Activated CD4-positive, alpha-beta T cell treated with anti-CD3 and anti-CD28 coated beads for 36 hours (primary cell): ENCODE measurements around the gene SLC35A2. TPM values are rescaled to one million over a fixed set of nuclear protein-coding genes. Genes with fewer than 3 reads are reported as not detected.

ENCODE experiments used
- ATAC-seq: fragments of 200-7000 bp; cut with Tn5 transposase; one replicate; pipeline ENCODE4 v1.10.0; 2021; ENCODE audit warnings: mild to moderate bottlenecking, moderate library complexity
- CTCF ChIA-PET: fragments of 350-600 bp; sonication (Branson Sonifier 250); formaldehyde crosslinking; loops from one replicate; lab custom pipeline; 2021; ENCODE audit warnings: antibody characterized with exemption; lab: Charles Lee
- POLR2A ChIA-PET: fragments of 350-600 bp; sonication (Branson Sonifier 250); formaldehyde crosslinking; loops from one replicate; lab custom pipeline; 2021; ENCODE audit warnings: antibody characterized with exemption, inconsistent platforms; lab: Charles Lee
- DNase-seq: peaks from one replicate; pipeline ENCODE4 v3.0.0-alpha.2; 2020
- H3K27ac Mint-ChIP-seq: one replicate; pipeline ENCODE4 v1.8.0; 2021; ENCODE audit warnings: mixed read lengths
- H3K27me3 Mint-ChIP-seq: one replicate; pipeline ENCODE4 v1.8.0; 2021; ENCODE audit warnings: mixed read lengths
- H3K36me3 Mint-ChIP-seq: one replicate; pipeline ENCODE4 v1.8.0; 2021; ENCODE audit warnings: low read depth, mixed read lengths
- H3K4me1 Mint-ChIP-seq: one replicate; pipeline ENCODE4 v1.8.0; 2021; ENCODE audit warnings: mixed read lengths
- H3K4me3 Mint-ChIP-seq: one replicate; pipeline ENCODE4 v1.8.0; 2021; ENCODE audit warnings: mild to moderate bottlenecking, moderate library complexity, mixed read lengths
- H3K9me3 Mint-ChIP-seq: one replicate; pipeline ENCODE4 v1.8.0; 2021; ENCODE audit warnings: low read depth, mixed read lengths
- intact Hi-C, 2 experiments: fragments of 100-400 bp; cut with DNase I in 1 of 2; cut with micrococcal nuclease in 1 of 2; formaldehyde crosslinking; loops; one replicate each; pipeline versions ENCODE4 v1.14.2 to v1.15.1; 2022 to 2024; cut with DNase I, micrococcal nuclease
- total RNA-seq, 2 experiments: library from RNA; stranded (reverse); gene quantifications; one replicate each; pipeline ENCODE4 v1.2.3, GENCODE V29; 2021

SLC35A2 gene
- total RNA-seq, 2 experiments from 2014 or later, result 19.7 to 20.3 TPM

DNA sequence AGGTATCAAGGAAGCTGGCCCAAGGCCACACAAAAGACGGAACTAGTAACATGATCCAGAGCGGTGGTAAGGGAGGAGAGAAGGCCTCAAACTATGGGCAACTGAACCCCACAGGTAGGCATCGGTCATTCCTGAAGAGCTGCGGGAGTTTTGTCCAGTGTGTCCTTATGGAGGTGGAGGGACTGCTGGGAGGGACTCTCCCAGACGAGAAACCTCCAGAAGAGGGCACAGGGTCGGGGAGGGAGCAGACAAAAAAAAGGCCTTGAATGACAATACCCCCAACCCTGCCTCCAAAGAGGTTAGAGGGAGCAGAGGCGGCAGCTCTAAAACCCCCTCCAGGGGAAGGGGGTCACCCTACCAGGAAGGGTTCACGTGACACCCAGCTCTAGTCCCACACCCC lies 7.3 kb downstream of the SLC35A2 start:
- DNase-seq, result no peak
- Mint-ChIP-seq H3K4me3 (no peak overlapping the region), H3K27me3 (no peaks in the 10 kb centered on the region), H3K36me3 (peaks cover 20% of the 10 kb centered on the region), H3K9me3 (no peaks in the 10 kb centered on the region), H3K27ac (no peak overlapping the region), H3K4me1 (peaks cover 5% of the 10 kb centered on the region)
- ATAC-seq, result no peak
- ChIA-PET CTCF (no interaction called here), POLR2A (interaction anchor here (0.6 kb wide), 1 partner anchor 49 kb away, joined by 3 read pairs; no protein-coding TSS in a partner anchor)
- intact Hi-C loops, result no loop called here

DNA sequence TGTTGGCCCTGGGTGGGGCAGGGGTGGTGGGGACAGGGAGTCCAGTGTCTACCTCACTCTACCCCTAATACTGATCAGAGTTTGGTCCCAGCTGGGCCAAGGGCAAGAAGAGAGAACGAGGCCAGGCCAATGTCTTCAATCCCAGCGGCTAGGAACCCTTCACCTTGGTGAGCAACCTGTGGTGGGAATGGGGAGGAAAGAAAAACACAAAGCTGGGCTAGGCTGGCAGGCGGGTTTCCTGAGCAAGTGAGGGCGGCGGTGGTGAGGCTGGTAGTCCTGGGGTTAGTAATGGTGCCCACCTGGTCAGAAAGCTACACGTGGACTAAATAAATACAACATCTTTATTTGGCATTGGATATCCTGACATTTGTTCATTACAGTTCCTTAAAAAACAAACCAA lies 8.2 kb downstream of the SLC35A2 start:
- Mint-ChIP-seq H3K36me3 (peaks cover 20% of the 10 kb centered on the region), H3K27me3 (no peaks in the 10 kb centered on the region), H3K4me1 (peaks cover 5% of the 10 kb centered on the region), H3K4me3 (no peak overlapping the region), H3K27ac (no peak overlapping the region), H3K9me3 (no peaks in the 10 kb centered on the region)
- ChIA-PET POLR2A (interaction anchor here (0.6 kb wide), 1 partner anchor 49 kb away, joined by 3 read pairs; no protein-coding TSS in a partner anchor), CTCF (interaction anchor here (0.6 to 0.7 kb wide), 2 partner anchors 34 to 365 kb away, joined by 3 read pairs; no protein-coding TSS in a partner anchor)
- ATAC-seq, result no peak
- intact Hi-C loops, result no loop called here
- no peak for DNase-seq

DNA sequence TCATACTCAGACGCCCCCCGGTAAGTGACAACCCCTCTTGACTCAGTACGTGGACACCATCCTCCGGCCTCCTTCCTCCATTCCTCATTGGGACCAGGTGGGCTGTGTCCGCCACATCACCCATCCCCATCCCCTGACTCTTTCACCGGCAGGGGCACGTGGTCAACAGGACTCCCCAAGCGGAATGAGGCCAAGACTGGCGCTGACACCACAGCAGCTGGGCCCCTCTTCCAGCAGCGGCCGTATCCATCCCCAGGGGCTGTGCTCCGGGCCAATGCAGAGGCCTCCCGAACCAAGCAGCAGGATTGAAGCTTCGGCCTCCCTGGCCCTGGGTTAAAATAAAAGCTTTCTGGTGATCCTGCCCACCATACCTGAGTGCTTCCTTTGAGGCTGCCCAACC lies 8.7 kb downstream of the SLC35A2 start:
- POLR2A ChIA-PET, result no interaction called here
- DNase-seq, result no peak
- H3K36me3 Mint-ChIP-seq, result peaks cover 20% of the 10 kb centered on the region
- intact Hi-C loops, result no loop called here
- no peak overlapping the region for H3K27ac Mint-ChIP-seq
- H3K9me3 Mint-ChIP-seq, result no peaks in the 10 kb centered on the region
- no peaks in the 10 kb centered on the region for H3K27me3 Mint-ChIP-seq
- no peak for ATAC-seq
- H3K4me1 Mint-ChIP-seq, result peaks cover 5% of the 10 kb centered on the region
- CTCF ChIA-PET, result interaction anchor here (0.6 to 0.7 kb wide), 2 partner anchors 34 to 364 kb away, joined by 3 read pairs; no protein-coding TSS in a partner anchor
- no peak overlapping the region for H3K4me3 Mint-ChIP-seq

DNA sequence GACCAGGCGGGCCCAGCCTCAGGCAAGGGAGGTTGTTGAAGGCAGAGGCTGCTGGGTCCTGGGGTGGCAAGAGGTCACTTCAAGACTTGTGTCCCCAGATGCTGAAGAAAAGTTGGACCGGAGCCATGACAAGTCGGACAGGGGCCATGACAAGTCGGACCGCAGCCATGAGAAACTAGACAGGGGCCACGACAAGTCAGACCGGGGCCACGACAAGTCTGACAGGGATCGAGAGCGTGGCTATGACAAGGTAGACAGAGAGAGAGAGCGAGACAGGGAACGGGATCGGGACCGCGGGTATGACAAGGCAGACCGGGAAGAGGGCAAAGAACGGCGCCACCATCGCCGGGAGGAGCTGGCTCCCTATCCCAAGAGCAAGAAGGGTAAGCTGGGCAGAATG lies 9.3 kb downstream of the SLC35A2 start:
- DNase-seq, result no peak
- intact Hi-C loops, result no loop called here
- H3K36me3 Mint-ChIP-seq, result peaks cover 20% of the 10 kb centered on the region
- H3K4me1 Mint-ChIP-seq, result peaks cover 5% of the 10 kb centered on the region
- no peak for ATAC-seq
- ChIA-PET CTCF (no interaction called here), POLR2A (no interaction called here)
- no peak overlapping the region for H3K4me3 Mint-ChIP-seq
- H3K9me3 Mint-ChIP-seq, result no peaks in the 10 kb centered on the region
- no peaks in the 10 kb centered on the region for H3K27me3 Mint-ChIP-seq
- no peak overlapping the region for H3K27ac Mint-ChIP-seq

DNA sequence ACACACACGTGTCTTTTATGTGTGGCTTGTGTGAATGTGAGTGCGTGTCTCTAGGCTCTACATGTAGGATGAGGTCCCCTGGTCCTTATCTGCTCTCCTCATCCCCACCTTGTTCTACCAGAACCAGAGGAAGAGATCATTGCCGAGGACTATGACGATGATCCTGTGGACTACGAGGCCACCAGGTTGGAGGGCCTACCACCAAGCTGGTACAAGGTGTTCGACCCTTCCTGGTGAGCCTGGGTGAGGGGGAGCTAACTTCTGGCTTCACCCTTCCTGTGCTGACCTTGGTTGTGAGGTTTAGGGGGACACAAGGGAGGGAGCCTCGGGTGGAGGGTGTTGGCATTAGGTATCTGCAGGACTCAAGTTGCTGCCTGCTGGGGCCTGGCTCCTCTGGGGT lies 10.4 kb downstream of the SLC35A2 start:
- Mint-ChIP-seq H3K4me1 (peaks cover 12% of the 10 kb centered on the region), H3K27me3 (no peaks in the 10 kb centered on the region), H3K4me3 (no peak overlapping the region), H3K27ac (no peak overlapping the region), H3K36me3 (peaks cover 20% of the 10 kb centered on the region), H3K9me3 (no peaks in the 10 kb centered on the region)
- no peak for DNase-seq
- no peak for ATAC-seq
- intact Hi-C loops, result no loop called here
- ChIA-PET POLR2A (interaction anchor here (0.6 kb wide), 1 partner anchor 56 kb away, joined by 3 read pairs; the partner anchor contains the start of gene OTUD5), CTCF (no interaction called here)

DNA sequence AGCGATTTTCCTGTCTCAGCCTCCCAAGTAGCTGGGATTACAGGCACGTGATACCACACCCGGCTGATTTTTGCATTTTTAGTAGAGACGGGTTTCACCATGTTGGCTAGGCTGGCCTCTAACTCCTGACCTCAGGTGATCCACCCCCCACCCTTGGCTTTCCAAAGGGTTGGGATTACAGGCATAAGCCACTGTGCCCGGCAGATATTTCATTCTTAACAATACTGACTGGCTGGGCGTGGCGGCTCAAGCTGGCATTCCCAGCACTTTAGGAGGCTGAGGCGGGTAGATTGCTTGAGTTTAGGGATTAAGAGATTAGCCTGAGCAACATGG lies 12.4 kb downstream of the SLC35A2 start:
- intact Hi-C loops, result loop anchor here (5.0 to 10.0 kb wide), 2 partner anchors 46 to 162 kb away; no protein-coding TSS in a partner anchor
- Mint-ChIP-seq H3K27me3 (no peaks in the 10 kb centered on the region), H3K27ac (no peak overlapping the region), H3K36me3 (peaks cover 27% of the 10 kb centered on the region), H3K4me3 (peak overlapping the region; percentile 33), H3K4me1 (peaks cover 19% of the 10 kb centered on the region), H3K9me3 (no peaks in the 10 kb centered on the region)
- POLR2A ChIA-PET, result interaction anchor here (2.3 kb wide), 1 partner anchor 12 kb away, joined by 14 read pairs; the partner anchor contains the start of gene SLC35A2
- ATAC-seq (no peak), DNase-seq (no peak)
- CTCF ChIA-PET, result no interaction called here

DNA sequence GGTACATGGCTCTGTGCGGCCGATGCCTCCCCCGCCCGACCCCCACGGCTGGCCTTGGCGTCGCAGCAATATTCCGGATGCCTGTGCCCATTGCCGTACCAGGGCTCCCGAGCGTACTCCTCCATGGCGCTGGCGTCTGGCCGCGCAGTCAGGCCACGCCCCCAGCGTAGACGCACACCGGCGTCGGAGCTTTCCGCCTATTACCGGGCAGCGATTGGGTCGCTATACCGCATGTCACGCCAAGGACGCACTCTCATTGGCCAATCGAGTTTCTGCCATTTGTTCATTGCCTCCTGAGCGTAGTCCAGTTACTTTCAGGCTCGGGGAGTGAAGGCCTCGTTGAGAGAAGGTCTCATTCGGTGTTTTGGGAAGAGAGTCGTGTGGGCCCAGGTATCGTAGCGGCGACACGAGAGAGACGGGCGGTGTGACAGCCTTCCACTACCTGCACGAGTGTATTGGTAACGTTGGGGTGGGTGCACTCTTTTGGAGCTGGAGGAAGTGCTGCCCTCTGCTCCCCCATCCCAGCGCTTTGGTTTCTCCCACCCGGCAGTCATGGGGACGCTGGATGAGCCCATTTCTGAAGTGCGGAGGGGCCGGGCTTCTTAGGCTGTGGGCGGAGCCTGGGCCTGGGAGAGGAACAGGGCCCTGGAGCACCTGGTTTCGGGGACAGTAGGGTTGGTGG lies 13.7 kb downstream of the SLC35A2 start, which contains the start of the genes PQBP1 and TIMM17B:
PQBP1 (plus strand) TSS at position 306 of the 682 bp plus-strand sequence. CDS start 580 bp downstream, outside the sequence.
TIMM17B (minus strand) TSS at position 144 of the 682 bp plus-strand sequence; CDS start at position 125, 19 bp downstream.
- H3K4me3 Mint-ChIP-seq, result peak within 1 kb of the TSS; percentile 81
- no peaks in the 10 kb centered on the region for H3K9me3 Mint-ChIP-seq
- ChIA-PET POLR2A (interaction anchor here (0.6 to 2.3 kb wide), 10 partner anchors 10 to 324 kb away, joined by 3 to 18 read pairs (median 4); partner anchors contain the start of genes RBM3, SLC35A2, SUV39H1 and WAS), CTCF (interaction anchor here (0.8 to 1.2 kb wide), 3 partner anchors 23 to 249 kb away, joined by 3 to 4 read pairs (median 4); no protein-coding TSS in a partner anchor)
- H3K27ac Mint-ChIP-seq, result peak within 1 kb of the TSS; percentile 94
- peaks cover 19% of the 10 kb centered on the region for H3K4me1 Mint-ChIP-seq
- ATAC-seq, result peak; percentile 94
- H3K27me3 Mint-ChIP-seq, result no peaks in the 10 kb centered on the region
- intact Hi-C loops, result loop anchor here (1.0 to 10.0 kb wide), 11 partner anchors 14 to 201 kb away; partner anchors contain the start of genes GRIPAP1 (in 1 of the 2), OTUD5 (in 1 of the 2), PIM2 (in 1 of the 2) and SLC35A2 (in 1 of the 2)
- H3K36me3 Mint-ChIP-seq, result peaks cover 17% of the 10 kb centered on the region
- DNase-seq, result peak; percentile 92

DNA sequence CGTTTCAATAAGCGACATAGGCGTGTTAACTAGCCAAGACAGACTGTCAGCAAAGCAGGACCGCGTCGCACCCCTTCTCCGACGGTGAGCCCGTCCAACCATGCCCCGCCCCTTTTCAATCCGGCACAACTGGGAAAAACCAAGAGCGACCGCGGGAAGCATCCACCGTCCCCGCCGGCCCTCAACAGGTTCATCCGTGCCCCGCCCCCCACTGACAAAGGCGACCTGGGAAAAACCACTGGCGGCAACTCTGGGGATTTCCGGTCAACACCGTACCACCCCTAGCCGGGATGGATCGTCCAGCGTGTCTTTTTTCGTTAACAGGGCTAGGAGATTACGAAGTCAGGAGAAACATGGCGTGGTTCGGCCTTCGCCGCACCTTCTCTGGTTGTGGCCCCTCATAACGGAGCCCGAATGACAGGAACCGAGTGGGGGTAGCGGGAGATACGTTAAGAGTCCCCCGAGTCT lies 14.3 kb downstream of the SLC35A2 start:
- intact Hi-C loops, result loop anchor here (1.0 to 10.0 kb wide), 9 partner anchors 14 to 201 kb away; partner anchors contain the start of genes OTUD5 (in 1 of the 2), PIM2 (in 1 of the 2), SLC35A2 (in 1 of the 2) and SUV39H1 (in 1 of the 2)
- H3K36me3 Mint-ChIP-seq, result peaks cover 17% of the 10 kb centered on the region
- DNase-seq (peak; percentile 78), ATAC-seq (peak; percentile 23)
- peak overlapping the region; percentile 94 for H3K27ac Mint-ChIP-seq
- no peaks in the 10 kb centered on the region for H3K27me3 Mint-ChIP-seq
- POLR2A ChIA-PET, result interaction anchor here (0.6 to 2.3 kb wide), 9 partner anchors 11 to 323 kb away, joined by 3 to 18 read pairs (median 5); partner anchors contain the start of genes RBM3, SLC35A2, SUV39H1 and WAS
- H3K9me3 Mint-ChIP-seq, result no peaks in the 10 kb centered on the region
- peak overlapping the region; percentile 81 for H3K4me3 Mint-ChIP-seq
- H3K4me1 Mint-ChIP-seq, result peaks cover 19% of the 10 kb centered on the region
- CTCF ChIA-PET, result interaction anchor here (1.2 kb wide), 1 partner anchor 23 kb away, joined by 4 read pairs; no protein-coding TSS in a partner anchor

DNA sequence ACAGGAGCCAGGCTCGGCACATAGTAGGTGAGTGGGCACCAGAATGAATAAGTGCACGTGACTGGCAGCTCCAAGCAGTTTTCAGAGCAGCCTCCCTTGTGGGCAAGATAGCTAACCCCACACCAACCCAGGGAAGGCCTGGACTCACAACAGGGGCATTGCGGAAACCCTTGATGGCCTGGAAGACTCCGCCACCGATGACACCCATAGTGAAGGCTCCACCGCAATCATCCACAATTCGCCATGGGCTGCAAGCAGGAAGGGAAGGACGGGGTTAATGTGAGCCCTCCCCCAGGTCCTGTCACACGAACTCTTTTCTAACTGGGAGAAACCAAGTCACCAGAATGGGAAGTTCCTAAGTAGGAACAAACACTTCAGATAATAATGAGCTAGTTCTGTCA lies 14.8 kb downstream of the SLC35A2 start:
- ChIA-PET POLR2A (interaction anchor here (0.8 to 1.1 kb wide), 2 partner anchors 18 to 23 kb away, joined by 4 read pairs; no protein-coding TSS in a partner anchor), CTCF (interaction anchor here (0.6 to 1.2 kb wide), 2 partner anchors 24 to 128 kb away, joined by 3 to 4 read pairs; no protein-coding TSS in a partner anchor)
- Mint-ChIP-seq H3K36me3 (peaks cover 13% of the 10 kb centered on the region), H3K27ac (peak overlapping the region; percentile 94), H3K9me3 (no peaks in the 10 kb centered on the region), H3K4me3 (peak overlapping the region; percentile 81), H3K27me3 (no peaks in the 10 kb centered on the region), H3K4me1 (peaks cover 23% of the 10 kb centered on the region)
- no peak for DNase-seq
- no peak for ATAC-seq
- intact Hi-C loops, result loop anchor here (1.0 to 10.0 kb wide), 9 partner anchors 15 to 200 kb away; partner anchors contain the start of genes OTUD5 (in 1 of the 2), PIM2 (in 1 of the 2), SLC35A2 (in 1 of the 2) and SUV39H1 (in 1 of the 2)

DNA sequence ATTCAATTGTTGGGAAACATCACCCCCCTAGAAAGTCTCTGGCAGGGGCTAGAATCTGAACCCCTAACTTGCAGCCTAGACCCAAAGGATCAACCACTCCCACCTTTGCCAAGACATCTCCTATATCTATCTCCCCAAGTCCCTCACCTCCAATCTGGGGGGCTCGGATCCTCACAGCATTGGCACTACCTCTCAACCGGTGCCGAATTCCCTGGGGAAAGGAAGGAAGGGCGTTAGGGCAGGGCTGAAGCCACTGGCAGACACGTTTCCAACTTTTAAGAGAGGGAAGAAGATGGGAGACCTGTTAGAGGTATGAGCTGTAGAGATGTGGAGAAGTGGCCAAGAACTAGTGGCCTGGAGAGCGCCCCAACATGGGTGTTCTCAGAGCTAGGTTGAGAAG lies 16.6 kb downstream of the SLC35A2 start:
- peaks cover 31% of the 10 kb centered on the region for H3K4me1 Mint-ChIP-seq
- no peak overlapping the region for H3K4me3 Mint-ChIP-seq
- H3K36me3 Mint-ChIP-seq, result peaks cover 9% of the 10 kb centered on the region
- H3K9me3 Mint-ChIP-seq, result no peaks in the 10 kb centered on the region
- intact Hi-C loops, result loop anchor here (5.0 to 10.0 kb wide), 3 partner anchors 50 to 248 kb away; no protein-coding TSS in a partner anchor
- DNase-seq (no peak), ATAC-seq (no peak)
- peak overlapping the region; percentile 60 for H3K27ac Mint-ChIP-seq
- CTCF ChIA-PET, result interaction anchor here (0.6 to 0.7 kb wide), 3 partner anchors 43 to 426 kb away, joined by 3 to 5 read pairs (median 3); no protein-coding TSS in a partner anchor
- H3K27me3 Mint-ChIP-seq, result no peaks in the 10 kb centered on the region
- POLR2A ChIA-PET, result no interaction called here
